Measurements from ENCODE around the gene ACY1. TPM values are rescaled to one million over a fixed set of nuclear protein-coding genes. Genes with fewer than 3 reads are reported as not detected.

ACY1 gene
- total RNA-seq, 1 donor from 2014 or later = 95.8 TPM

- no peak for DNase-seq (ENCODE audit: low read depth)
- H3K4me3 ChIP-seq (ENCODE audit: low read depth, low read length) = no peak overlapping the region
- no peak for TF ChIP-seq CTCF (conservative IDR thresholded peaks at IDR 0.05; ENCODE audit: low read depth, low read length)
Measured at GRCh38 chr3:52006820-52007133, 23.4 kb downstream of the ACY1 start.

DNA sequence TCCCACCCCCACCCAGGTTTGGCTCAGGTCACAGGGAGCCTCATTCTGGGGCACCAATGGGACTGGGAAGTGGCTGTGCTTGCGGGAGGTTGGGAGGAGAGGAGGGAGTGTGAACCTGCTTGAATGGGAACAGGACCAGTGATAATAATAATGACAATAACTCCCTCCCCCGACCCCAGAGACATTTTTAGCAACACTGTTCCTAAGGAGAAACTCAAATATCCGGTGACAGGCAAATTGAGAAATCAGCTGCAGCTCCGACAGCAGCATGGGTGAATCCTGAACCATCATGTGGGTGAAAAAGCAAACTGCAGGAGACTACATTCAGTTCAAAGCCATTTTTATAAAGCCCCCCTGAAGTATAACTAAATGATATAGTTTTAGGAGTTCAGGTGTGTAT, 24.0 kb downstream of the ACY1 start:
- no peak overlapping the region for H3K4me3 ChIP-seq (ENCODE audit: low read depth, low read length)
- no peak for DNase-seq (ENCODE audit: low read depth)
- no peak for TF ChIP-seq CTCF (conservative IDR thresholded peaks at IDR 0.05; ENCODE audit: low read depth, low read length)

DNA sequence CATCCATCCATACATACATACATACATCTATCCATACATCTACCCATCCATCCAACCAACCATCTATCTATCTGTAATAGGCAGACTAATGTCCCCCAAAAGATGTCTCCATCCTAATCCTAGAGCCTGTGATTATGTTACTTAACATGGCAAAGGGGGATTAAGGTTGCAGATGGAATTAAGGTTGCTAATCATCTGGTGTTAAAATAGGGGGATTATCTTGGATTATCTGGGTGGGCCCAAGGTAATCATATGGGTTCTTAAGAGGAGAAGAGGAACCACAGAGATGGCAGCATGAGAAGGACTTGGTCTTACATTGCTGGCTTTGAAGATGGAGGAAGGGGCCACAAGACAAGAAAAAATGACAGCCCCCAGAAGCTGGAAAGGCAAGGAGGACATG, 27.1 kb downstream of the ACY1 start:
- H3K4me3 ChIP-seq (ENCODE audit: low read depth, low read length) = no peak overlapping the region
- TF ChIP-seq CTCF (conservative IDR thresholded peaks at IDR 0.05; ENCODE audit: low read depth, low read length) = no peak
- no peak for DNase-seq (ENCODE audit: low read depth)

GRCh38 chr3:52012699-52013098, 29.4 kb downstream of the ACY1 start:
- H3K4me3 ChIP-seq (ENCODE audit: low read depth, low read length) = no peak overlapping the region
- no peak for DNase-seq (ENCODE audit: low read depth)
- no peak for TF ChIP-seq CTCF (conservative IDR thresholded peaks at IDR 0.05; ENCODE audit: low read depth, low read length)

DNA sequence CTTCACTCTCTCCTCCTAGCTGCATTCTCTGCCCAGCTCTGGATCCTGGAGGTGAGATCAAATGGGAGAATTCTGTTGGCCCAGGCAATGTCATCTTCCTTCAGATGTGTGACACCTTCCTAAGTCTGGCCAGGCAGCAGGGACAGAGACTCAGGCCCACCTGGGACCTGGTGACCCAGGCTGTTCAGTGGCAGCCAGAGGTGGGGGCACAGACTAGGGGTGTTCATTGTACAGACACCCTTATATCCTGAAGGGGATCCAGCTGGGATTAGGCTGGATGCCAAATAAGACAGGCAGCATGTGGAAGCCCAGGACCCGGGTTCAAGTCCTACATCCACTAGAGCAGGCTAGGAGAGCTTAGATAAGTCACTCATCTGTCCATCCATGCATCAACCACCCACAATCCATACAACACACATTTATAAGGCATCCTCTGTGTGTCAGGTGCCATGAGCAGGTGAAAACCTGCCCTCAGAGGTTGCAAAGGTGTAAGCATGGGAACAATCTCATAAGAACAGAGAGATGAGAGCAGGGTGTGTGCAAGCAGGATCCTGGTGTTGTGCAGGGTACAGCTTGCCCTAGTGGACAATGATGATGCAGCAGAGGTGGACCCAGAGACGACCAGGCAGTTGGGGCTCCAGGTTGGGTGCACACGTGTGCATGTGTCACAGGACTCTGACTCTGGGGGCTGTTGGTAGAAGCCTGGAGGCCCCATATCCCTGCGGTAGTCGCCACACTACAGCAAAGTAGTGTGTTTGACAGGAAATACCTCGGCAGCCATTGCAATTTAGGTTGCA, 30.7 kb downstream of the ACY1 start:
- TF ChIP-seq CTCF (conservative IDR thresholded peaks at IDR 0.05; ENCODE audit: low read depth, low read length) = no peak
- no peak overlapping the region for H3K4me3 ChIP-seq (ENCODE audit: low read depth, low read length)
- DNase-seq (ENCODE audit: low read depth) = no peak

DNA sequence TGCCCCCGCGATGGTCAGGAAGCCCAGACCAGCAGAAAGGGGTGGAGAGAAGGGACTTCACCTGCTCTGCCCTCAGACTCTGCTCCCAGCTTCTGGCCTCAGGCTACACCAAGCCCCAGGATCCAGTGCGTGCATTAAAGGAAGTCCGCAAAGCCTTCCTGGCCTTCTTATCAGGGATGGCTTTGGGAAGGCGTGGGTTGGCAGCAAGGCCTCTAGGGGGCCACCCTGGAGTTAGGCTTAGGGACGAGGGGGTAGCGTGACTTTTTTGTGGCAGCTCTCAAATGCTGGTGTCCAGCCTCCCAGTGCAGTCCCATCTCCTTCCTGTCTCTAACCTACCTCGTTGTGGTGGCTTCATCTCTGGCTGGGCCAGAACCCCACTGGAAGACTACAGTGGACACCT, 31.3 kb downstream of the ACY1 start:
- no peak overlapping the region for H3K4me3 ChIP-seq (ENCODE audit: low read depth, low read length)
- DNase-seq (ENCODE audit: low read depth) = no peak
- peak; percentile 34 for TF ChIP-seq CTCF (conservative IDR thresholded peaks at IDR 0.05; ENCODE audit: low read depth, low read length)
